GM18909 (cell line): ENCODE data around the gene AGR3.
"Not testable (repeated sequence)": the region's sequence is repeated elsewhere in the genome, so short reads cannot be mapped to it uniquely, and the experiment has no call there.

Experiments used
- ATAC-seq: cut with Tn5 transposase; IDR thresholded peaks from one replicate; pipeline ENCODE4 v1.9.1; 2021; ENCODE audit warnings: mild to moderate bottlenecking; ENCODE audit not compliant: unreplicated experiment, poor library complexity

The AGR3 gene

DNA sequence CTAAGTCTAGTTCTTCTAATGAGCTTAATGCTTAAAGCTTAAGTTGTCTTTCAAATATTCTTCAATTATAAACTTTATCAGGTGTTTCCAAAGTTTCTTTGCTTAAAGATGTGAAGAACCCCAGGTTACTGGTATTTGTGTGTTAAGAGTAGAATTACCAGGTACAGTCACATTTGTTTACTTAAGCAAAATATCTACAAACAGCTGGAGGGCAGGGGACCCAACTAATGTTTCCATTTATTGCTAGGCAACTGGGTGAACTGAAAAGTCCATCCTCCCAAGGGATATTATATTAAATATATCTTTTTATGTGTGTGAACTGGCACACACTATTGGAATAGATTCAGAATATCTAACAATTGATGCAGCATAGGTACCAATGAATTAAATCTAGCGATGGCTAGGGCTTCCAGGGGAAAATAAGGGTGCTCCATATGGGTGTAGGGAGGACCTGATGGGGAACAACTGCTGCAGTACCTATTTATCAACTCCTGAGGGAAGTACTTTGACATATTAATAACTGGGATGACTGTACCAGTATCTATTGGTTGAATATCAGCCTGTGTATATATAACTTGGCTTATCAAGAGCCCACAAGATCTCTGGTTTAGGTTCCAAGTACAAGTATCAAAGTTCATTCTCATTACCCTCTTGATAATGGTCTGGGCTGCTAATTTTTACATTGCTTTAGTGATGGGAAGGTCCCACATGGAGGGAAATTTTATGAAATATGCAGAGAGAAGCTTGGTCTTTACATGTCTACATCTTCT is 10.3 kb upstream of the AGR3 start:
- no peak for ATAC-seq

DNA sequence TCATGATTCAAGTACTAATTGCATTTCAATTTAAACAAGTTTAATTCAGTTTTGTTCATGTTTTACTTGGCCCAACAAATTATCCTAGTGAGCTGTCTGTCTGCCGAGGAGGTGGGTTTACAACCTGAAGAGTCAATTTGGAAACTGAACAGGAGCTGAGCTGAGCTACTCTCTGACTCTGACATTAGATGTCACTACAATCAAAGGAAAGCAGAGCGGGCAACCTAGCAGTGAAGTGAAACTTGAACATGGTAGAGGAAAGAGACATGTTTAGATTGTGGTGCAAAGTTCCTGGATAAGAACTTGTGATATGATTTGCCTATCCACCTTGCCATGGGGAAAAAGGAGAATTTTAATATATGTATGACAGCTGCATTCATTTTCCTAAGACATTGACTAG is 9.6 kb upstream of the AGR3 start:
- ATAC-seq = peak; percentile 60

DNA sequence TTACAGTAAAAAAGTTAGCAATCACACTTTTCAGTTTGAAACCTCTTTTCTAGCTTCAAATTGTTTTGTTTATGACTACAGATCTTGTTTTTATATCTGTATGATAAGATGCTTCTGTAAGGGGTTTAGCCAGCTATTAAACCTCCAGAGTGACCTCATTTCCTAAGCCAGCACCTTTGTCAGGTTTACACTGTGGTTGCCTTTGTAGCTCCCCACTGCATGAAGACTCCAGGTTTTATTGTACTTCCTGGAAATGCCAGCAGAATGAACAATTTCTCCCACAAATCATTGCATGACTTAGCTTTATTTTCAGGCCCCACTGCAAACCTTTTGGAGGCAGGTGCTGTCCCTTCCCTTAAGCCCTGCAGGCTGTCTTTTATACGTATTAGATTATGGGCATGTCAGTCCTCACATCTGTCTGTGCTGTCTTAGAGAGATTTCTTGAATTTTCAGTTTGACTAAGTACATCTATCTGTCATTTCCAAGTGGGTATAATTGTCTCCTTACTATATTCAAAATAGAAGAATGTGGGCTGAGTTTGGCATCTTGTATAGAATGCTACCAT is 8.2 kb upstream of the AGR3 start:
- ATAC-seq = no peak

DNA sequence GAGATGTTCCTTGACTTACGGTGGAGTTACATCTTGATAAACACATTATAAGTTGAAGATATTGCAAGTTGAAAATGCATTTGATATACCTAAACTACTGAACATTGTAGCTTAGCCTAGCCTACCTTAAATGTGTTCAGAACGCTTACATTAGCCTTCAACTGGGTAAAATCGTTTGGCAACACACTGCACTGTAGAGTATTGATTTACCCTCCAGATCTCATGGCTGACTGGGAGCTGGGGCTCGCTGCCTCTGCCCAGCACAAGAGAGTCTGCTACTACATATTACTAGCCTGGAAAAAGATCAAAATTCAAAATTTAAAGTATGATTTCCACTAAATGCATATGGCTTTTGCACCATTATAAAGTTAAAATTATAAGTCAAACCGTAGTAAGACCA is 7.5 kb upstream of the AGR3 start:
- ATAC-seq = no peak

DNA sequence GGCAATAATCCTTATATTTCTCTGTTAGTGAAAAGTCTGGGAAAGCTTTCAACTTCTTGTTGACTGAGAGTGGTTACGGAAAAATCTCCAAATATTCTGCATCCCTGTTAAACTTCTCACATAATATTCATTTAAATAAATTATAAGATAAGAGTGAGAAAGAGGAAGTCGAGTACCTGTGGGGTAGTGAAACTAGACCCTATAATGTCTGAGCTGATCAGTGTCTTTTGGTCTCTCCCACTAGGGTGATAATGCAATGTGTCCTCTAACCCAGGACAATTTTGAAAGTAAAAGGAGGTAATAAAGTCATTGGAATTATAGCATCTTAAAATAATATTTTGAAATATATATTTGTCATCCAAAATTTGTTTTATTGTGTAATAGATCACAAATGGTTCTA is 2.1 kb upstream of the AGR3 start:
- ATAC-seq = no peak

DNA sequence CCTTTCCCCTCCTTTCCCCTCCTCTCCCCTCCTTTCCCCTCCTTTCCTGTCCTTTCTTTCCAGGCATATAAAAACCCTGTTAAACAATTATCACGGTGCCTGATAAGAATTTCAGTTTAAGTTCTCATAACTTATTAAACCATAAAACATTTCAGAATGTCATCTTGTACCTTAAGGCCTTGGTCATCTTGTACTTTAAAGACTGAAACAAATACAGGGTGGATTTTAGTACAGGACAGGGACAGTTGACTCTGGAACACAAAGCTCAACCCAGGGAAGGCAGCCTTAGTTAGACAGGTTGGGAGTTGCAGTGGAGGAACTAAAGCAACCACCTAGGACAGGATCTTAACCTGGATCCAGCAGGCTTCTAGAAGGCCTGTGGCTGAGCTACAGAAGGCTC is 1.2 kb downstream of the AGR3 start:
- no peak for ATAC-seq

DNA sequence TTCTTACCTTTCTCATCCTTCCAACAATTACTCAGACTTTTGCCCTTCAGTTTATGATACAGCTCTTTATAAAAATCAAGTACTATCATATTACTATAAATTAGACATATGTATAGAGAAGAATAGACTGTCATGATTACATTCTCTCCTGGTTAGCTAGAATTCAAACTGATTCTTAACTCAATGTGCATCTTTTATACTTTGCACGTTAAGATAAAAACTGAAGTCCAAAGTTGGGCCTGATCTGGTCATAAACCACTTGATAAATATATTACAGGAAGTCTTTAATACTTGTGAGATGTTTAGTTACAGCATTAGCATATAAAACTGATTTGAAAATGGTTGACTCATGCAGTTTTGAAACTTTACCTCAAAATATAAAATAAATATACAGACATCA is 2.6 kb downstream of the AGR3 start:
- ATAC-seq = no peak

DNA sequence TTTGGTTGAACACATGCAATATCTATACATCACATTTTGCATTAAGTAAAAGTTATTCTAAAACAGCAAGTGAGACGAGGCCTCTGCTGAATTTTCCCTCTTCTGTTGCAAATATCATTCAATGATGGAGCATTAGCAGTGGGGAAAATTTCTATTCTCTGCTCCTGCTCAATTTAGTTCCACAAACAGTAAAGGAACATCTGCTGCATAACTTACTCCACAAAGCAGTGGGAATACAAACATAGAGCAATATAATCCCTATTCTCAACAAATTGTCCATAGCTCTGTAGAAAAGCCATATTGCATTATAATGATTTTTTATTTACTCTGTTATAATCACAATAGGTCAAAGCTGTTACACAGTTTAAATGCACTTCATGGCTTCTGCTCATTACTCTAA is 5.9 kb downstream of the AGR3 start:
- ATAC-seq = no peak

DNA sequence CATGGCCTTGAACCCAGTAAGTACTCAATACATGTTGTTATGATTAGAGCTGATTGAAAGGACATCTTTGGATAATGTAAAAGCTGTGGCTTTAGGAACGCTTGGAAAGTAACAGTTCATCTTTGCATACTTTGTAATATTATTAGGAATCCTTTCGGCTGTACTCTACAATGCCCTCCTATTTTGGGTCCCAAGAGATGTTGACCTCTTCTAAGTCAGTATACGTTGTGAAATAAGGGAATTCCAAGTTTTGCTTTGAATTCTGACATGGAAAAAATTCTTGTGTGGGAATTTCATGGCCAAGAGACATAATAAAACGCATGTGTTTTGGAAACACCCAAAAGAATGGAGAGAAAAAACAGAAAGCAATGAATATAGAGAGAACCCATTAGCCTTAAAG is 7.7 kb downstream of the AGR3 start:
- ATAC-seq = no peak

DNA sequence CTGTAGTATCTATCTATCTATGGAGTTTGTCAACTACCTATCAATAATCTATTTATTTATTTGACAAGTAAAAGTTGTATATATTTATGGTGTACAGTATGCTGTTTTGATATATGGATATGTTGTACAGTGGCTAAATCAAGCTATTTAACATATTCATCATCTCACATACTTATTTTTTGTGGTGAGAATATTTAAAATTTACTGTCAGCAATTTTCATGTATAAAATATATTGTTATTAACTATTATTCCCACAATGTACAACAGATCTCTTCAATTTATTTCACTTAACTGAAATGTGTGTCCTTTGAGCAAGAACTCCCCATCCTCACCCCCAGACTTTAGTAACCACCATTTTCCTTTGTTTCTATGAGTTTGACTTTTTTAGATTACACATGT is 14.5 kb downstream of the AGR3 start:
- ATAC-seq = no peak

DNA sequence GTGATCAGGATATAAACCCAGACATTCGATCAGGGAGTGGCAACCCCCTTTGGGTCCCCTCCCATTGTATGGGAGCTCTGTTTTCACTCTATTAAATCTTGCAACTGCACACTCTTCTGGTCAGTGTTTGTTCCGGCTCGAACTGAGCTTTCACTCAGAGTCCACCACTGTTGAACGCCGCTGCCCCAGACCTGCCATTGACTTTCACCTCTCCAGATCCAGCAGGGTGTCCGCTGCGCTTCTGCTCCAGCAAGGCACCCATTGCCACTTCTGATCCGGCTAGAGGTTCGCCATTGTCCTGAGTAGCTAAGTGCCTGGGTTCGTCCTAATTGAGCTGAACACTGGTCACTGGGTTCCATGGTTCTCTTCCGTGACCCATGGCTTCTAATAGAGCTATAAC is 28.6 kb downstream of the AGR3 start:
- ATAC-seq = not testable (repeated sequence)

DNA sequence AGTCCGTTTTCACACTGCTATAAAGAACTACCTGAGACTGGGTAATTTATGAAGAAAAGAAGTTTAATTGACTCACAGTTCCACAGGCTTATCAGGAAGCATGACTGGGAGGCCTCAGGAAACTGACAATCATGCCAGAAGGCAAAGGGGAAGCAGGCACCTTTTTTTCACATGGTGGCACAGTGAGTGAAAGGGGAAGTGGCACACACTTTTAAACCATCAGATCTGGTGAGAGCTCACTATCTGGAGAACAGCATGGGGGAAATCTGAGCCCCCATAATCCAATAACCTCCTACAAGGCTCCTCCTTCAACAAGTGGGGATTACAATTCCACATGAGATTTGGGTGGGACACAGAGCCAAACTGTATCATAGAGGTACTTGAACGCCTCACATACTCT is 30.0 kb downstream of the AGR3 start:
- ATAC-seq = no peak

DNA sequence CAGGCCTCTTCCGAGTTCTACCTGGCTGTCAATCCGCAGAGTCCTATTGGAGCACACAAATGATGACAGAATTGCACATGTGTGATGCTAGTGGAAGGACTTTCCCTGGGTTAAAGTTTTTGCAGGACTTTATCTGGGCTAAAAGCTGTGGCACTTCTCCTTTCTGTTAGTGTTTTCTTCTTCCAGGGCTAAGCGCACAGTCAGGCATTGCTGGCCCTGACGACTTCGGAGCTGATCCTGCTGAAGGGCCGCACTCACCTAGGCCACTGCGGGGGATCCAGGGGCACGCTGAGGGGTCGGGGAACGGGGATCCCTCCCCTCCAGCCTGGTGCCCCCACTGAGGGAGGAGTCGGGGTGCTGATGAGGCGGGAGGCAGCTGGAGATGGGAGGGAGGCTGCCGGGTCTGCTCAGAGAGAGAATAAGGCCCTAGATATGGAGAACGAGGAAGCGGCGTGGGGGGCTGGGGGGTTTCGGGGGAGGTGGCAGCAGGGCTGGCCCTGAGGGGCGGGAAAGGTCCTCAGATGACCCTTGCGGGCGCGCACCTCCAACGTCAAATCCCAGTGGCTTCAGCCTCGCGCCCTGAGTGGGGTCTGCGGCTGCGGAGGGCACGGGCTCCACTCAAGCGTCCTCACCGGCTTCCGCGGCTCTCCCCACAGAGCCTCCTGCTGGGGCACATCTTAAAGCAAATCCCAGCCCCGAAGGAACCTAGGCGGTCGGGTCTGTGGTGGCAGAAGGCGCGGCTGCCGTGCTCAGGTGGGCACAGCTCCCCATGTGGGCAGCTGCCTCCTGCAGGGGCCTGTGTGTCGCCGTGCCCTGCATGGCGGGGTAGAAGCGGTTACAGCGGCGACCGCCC is 30.9 kb downstream of the AGR3 start:
- ATAC-seq = no peak

DNA sequence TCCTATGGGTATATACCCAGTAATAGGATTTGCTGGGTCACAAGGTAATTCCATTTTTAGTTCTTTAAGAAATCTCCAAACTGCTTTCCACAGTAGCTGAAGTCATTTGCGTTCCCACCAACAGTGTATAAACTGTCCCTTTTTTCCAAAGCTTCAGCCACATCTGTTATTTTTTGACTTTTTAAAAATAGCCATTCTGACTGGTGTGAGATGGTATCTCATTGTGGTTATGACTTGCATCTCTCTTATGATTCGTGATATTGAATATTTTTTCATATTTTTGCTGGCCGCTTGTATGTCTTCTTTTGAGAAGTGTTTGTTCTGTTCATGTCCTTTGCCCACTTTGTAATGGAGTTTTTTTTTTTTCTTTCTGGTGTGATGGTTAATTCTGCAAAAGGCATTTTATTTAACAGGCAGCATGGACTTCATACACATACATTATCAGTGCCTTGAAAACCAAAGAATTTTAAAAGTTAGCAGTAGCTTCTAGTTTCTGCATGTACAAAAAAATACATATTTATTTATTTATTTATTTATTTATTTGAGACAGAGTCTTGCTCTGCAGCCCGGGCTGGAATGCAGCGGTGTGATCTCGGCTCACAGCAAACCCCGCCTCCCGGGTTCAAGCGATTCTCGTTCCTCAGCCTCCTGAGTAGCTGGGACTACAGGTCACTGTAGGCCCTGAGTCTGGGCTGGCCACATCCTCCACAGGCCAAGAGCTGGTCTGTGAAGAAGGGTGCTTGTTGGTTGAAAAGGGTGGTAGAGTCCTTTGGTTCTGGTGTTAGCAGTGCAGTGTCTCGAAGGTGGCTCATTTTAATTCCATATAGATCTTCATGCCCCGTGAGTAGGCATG is 32.3 kb downstream of the AGR3 start:
- no peak for ATAC-seq

DNA sequence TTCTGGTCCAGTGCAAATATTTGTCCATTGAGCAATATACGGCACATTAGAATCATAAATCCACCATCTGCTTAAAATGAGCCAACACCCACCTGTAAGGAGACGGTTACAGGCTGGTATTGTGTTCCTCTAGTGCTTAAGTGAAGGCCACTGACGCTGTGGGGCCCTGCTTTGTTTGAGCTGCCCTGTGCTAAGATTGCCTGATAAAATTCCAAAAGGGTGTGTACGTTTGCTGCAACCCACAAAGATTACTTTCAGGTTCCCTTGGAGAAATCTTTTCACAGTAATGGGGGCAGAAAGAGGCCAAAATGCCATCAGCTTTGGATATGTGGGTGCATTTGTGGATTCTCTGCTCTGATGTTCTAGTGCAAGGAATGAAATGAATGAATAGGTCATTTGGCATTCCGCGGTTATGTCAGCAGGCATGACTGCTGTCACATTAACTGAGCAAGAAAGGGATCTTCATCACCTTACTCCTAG is 34.4 kb downstream of the AGR3 start:
- no peak for ATAC-seq

DNA sequence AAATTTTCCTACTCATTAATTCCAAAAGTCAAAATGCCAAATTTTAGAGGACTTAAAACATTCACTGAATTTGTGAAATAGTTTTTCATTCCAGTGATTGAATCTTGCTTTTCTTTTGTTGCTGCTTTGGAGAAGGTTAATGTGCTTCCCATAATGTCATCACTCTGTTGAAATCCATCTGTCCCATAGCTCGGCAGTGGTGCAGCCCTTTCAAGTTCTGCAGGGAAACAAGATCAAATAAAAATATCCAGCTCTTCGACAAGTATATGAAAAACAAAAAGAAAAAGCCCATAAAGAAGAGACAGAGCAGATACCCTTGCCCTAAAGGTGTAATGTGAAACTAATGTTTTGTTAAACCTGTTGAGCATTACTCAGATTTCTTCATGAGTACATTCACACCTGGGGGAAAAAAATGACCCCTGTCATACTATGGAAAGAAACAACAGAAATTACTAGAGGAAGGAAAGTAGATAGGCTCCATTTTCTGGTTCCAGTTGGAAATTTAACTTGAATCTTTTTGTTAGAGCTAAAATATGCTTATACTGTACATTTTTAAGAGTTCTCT is 35.1 kb downstream of the AGR3 start:
- ATAC-seq = no peak

DNA sequence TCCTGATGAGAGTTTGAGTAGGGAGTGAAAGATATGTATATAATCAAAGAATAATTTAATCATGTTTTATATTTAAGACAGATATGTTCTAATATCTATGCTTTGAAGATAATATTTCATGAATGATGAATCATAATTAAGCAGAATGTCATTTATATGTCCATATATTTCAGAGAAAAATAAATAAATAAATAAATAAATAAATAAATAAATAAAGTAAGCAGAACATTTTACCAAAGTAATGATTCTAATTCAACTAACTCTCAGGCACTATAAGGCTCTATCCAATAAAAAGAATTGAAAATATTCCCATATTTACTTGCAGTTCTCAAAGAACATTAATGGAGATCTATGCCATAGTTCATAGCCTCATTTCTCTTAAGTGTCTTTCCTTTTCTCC is 36.0 kb downstream of the AGR3 start:
- ATAC-seq = no peak

DNA sequence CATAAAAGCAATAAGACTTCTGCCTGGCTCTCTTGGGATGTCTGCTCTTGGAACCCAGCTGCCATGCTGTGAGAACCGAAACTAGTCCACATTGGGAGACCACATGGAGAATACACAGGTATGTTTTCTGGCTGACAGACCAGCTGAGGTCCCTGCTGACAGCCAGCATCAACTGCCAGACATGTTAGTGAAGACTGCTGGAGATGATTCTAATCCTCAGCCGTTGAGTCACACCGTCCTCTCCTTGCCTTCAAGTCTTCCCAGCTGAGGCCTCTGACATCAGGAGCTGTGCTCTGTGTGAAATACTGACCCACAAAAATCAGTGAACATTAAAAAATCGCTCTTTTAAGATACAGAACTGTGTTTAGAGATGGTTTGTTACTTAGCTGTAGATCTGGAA is 40.1 kb downstream of the AGR3 start:
- ATAC-seq = no peak

DNA sequence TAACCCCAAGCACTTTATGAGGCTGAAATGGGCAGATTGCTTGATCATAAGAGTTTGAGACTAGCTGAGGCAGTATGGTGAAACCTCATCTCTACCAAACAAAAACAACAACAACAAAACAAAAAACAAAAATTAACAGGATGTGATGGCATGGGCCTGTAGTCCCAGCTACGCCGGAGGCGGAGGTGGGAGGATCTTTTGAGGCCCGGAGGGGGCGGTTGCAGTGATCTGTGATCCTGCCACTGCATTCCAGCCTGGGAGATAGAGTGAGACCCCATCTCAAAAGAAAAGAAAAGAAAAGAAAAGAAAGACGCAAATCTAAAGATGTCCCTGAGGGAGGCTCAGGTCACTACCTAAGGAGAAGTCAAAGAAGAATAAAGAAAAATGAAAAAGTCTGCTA is 41.7 kb downstream of the AGR3 start:
- no peak for ATAC-seq

DNA sequence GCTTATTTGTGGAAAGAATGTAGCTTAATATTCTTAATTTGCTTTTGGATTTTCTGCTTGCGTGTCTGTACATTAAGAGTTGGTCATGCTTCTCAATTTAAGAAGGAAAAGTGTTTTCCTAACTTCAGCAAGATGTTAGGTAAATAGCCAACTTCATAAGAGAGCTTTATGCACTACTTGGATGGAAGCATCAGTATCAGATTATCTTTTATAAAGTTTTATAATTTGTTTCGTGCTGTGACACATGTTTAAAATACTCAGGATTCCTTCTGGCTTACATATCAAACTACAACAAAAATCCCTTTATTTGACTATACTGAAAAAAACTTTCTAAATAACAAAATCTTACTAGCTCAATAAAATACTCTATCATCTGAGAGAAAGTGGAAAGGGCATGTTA is 42.1 kb downstream of the AGR3 start:
- ATAC-seq = no peak
